OCI-M2 (cell line): Measurements from ENCODE around the gene EHMT1.

ENCODE experiments used
- DNase-seq: peaks from one replicate; lab custom pipeline; 2025; ENCODE audit not compliant: unreplicated experiment; lab: John Stamatoyannopoulos, UW

The EHMT1 gene

DNA sequence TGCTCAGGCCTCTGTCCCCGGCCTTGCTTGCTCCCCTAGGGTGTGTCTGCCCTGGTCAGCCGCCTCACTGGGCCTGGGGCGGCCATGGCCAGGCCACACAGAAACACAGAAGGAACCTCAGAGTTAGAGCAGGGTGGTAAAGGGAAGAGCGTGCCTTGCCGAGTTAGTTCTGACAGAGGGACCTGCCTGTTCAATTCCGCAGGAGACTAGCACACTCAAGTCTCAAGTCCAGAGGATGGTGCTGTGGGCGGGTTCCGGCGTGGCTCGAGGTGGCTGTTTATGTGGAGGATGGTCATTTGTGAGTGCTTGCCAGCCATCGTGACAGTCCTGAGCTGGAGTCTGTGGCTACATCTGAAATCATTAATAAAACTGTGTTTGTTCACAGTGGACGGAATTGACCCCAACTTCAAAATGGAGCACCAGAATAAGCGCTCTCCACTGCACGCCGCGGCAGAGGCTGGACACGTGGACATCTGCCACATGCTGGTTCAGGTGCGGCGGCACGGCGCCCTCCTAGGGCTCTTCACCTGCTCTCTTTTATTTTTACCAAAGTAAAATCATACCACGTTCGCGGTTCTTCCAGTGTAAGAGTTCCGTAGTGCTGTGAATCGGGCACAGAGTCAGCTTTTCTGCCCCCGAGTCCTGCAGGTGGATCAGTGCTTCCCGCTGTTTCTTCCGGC, 163.2 kb downstream of the EHMT1 start:
- no peak for DNase-seq

DNA sequence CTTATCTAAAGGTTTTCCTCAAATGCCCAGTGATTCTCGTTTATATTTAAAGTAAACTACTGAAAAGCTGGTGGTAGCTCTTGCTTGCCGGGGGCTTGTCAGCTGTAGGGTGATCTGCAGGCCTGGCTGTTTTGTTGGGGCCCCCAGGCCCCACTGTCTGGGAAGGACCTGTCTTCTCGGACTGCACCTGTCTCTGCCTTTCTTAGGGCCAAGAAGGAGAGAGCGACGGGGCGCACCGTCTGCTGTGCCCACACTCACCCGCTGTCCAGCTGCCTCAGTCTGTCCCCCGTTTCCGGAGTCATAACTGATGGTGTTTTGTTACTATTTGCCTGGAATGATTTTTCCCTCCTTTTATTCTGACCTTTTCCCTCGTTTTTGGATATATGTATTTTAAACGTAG, 164.7 kb downstream of the EHMT1 start:
- no peak for DNase-seq

DNA sequence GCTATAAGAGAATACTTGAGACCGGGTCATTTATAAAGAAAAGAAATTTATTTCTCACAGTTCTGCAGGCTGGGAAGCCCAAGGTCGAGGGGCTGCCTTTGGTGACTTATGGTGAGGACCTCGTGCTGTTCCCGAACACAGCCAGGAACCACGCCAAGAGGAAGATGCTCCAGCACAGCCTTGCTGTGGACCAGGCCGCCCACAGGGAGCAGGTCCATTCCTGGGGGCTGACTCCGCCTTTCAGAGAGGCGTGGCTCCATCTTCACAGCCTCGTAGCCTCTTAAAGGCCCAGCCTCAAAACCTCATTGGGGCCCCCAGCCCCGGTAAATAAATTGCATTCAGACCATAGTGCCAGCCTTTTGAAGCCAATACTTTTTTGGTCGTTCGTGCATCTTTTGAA, 165.2 kb downstream of the EHMT1 start:
- no peak for DNase-seq

DNA sequence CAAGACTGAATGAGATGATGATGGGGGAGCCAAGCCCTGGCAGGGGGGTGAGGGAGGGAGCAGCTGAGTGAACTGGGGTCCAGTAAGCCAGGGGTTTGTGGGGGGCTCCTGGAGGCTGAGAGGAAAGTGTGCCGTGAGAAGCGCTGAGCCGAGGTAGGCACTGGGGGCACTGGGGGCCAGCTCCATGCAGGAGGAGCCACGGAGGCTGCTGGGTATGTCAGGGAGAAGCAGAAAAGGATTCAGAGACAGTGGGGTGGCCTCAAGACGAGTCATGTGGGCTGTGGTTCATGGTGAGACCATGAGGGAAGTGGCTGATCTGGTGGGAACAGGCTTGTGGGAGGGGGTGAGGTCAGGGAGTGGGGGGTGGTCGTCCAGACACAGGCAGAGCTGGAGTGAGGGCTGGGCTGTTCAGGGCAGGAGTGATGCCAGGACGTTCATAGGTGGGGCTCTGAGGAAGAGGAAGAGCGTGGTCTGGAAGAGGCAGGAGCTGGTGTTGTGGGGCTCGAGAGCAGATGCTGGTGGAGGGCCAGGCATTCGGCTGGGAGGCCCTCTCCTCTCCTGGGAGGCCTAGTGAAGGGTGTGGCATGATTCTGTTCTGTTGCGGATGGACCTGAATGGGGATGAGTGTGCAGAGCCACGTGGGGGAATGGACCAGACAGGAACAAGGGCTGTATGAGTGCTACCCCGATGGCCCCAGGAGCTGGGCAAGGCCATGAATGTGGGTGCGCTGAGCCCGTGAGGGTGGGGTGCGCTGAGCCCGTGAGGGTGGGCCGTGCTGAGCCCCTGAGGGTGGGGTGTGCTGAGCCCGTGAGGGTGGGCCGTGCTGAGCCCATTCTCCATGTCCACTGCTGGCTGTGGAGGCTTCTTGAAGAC, 166.1 kb downstream of the EHMT1 start:
- no peak for DNase-seq

DNA sequence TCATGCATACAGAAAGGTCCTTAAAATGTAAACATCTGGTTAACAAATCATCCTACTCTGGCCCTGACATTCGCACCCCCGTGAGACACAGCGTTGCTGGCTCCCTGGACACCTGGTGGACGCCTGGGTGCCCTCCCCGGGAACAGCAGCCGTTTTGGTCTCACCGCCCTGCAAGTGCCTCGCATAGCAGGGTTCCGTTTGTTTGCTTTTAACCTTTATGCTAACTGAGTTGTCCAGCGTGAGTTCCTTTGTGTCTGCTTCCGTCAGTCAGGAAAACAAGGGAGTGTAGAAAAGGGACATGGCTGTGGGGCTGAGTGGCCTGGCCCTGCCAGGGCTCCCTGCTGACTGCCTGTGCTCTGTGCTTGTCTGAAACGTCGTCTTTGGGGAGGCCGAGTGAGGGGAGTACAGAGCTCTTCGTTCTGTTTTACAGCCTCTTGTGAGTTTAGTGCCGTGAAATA, 166.9 kb downstream of the EHMT1 start:
- no peak for DNase-seq

DNA sequence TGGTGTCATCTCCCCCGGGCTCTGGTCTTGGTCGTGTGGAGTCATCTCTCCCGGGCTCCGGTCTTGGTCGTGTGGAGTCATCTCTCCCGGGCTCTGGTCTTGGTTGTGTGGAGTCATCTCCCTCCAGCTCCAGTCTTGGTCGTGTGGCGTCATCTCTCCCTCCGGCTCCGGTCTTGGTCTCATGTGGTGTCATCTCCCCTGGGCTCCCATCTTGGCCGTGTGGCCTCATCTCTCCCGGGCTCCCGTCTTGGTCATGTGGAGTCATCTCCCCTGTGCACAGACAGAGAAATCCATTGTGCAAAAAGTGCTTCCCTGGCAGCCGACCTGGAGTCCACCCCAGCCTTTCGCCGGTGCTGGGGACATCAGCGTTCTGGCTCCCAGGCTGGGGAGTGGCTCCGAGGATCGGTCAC, 167.7 kb downstream of the EHMT1 start:
- DNase-seq: no peak

DNA sequence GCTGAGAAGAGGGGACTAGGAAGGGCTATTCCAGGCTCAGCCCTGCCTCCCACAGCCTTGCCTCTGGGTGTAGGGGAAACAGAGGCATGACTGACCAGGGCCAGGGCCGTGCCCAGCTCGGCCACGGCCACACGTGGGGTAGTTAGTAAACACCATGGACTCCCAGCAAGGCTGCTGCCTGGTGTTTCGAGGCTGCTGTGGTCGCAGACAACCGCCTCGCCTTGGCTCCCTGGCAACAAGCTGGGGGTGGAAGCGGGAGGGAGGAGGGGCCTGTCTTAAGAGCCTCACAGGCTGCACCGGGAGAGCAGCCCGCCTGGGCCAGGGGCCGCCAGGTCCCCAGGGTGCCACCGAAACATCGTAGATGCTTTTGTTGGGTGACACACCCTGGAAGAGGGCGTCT, 168.6 kb downstream of the EHMT1 start:
- no peak for DNase-seq

DNA sequence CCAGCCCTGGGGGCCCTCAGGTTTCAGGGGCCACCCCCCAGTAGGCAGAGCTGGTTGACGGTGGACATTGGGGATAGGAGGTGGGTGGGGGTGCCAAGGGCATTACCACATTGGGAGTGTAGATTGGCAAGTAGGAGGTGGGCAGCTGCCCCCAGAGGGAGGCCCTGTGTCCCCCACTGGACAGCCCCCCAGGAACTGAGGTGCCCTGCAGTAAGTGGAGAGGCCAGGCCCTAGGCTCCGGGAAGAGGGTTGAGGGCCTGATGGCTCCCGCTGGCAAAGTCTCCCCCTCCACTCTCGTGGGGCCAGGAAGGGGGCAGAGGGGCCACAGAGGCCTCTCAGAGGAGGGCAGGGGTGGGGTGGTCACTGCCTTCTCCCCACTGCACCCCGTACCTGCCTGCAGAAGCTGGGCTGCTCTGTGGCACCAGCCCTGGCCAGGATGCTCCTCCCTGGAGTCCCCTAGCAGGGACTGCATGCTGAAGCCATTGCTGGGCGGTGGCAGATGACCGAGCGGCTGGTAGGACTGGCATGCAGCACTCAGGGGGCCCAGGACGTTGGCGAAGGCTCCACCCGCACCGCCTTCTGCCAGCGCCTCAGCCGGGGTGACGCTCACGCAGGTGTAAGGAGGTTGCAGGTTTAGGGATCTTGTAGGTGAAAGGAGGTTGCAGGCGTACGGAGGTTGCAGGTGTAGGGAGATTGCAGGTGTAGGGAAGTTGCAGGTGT, 169.1 kb downstream of the EHMT1 start:
- no peak for DNase-seq

DNA sequence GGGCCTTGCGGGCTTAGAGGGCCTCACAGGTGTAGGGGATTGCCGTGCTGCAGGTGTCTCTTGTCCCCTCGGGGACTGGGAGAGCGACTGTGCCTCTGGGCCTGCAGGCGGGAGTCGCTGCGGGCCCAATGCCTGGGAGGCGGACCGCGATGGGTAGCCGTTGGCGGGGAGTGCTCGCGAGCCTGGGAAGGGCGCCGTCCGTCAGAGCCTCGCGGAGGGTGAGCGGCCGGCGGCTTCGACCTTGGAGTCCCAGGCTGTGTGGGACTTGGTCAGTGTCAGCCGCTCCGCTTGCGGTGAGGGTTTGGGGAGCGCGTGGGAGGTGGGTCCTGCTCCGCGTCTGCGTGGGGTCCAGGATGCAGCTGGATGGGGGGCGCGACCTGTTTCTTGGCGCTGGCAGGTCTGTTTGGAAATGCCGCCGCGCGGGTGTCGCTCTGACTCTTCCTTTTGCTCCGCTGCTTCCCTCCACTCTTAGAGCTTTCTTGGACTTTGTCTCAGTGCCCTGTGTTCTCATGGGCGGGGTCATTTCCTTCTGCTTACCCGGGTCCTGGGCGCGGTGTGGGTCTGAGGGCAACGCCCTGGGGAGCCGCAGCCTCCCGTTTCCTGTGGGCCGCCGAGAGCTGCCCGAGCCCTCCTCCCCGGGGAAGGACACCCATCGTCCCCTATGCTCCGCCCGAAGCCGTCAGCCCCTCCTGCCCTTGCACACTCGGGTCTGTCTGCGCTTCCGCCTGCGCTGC, 169.9 kb downstream of the EHMT1 start:
- no peak for DNase-seq

DNA sequence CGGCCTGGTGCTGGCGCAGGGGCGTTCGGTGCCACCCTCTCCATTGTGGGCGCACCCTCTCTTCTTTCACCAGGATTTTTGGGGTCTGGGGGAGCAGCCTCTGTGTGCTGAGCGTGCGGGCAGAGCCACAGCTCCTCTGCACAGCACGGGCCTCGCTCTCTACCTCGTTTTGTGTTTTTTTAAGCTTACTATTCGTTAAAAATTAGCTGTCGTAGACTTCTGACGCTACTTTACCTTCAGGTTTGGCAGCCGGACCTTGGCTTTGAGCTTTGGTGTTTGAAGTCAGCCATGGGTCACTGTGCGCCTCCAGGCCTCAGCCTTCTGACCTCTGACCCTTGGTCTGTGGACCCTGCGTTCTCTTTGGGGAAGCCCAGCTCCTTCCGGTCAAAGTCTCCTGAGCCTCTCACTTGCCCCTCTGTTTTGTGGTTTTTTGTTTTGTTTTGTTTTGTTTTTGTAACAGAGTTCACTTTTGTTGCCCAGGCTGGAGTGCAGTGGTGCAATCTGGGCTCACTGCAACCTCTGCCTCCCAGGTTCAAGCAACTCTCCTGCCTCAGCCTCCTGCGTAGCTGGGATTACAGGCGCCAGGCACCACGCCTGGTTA, 170.6 kb downstream of the EHMT1 start:
- DNase-seq: no peak

DNA sequence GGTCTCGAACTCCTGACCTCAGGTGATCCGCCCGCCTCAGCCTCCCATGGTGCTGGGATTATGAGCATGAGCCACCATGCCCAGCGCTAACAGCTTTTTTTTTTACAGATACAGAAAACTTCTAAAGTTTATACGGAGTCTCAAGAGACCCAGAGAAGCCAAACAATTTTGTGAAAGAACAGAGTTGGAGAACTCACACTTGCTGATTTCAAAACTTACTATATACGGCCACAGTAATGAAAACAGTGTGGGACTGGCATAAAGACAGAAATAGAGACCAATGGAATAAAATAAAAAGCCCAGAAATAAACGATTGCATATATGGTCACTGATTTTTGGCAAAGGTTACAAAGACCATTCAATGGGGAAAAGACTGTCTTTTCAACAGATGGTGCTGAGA, 173.1 kb downstream of the EHMT1 start:
- DNase-seq: no peak

DNA sequence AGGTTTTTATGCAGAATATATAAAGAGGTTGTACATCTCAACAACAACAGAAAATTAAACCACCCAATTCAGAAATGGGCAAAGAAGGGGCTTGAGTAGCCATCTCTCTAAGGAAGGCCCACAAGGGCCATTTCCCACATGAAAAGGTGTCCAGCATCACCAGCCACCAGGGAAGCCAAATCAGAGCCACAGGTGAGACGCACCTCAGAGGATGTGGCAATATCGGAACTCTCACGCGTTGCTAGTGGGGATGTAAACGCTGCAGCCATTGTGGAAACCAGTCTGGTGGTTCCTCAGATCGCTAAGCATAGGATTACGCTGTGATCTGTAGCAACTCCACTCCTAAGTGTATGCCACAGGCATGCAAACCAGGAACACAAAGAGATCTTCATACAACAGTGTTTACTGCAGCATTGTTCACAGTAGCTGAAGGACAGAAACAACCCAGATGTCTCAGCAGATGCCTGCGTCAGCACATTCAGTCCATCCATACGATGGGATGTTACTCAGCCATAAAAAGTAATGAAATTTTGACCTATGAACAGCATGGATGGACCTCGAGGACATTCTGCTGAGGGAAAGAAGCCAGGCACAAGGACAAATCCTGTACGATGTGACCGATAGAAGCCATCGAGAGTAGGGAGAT, 174.5 kb downstream of the EHMT1 start:
- DNase-seq: no peak

DNA sequence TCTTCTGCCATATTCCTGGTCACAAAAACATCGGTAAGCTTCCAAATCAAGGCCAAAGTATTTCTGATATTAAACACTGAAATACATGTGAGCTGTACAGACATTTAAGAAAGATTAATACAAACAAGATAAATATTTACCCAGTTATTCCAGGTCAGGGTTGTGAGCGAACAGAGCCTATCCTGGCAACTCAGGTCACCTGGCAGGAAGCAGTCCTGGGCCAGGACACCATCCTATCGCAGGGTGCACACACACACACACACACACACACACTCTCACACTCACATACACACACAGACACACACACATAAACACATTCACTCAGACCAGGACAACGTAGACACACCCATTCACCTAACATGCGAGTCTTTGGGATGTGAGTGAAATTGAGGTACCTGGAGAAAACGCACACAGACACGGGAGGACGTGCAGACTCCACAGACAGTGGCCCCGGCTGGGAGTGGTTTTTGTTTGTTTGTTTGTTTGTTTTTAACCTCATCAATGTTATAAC, 176.4 kb downstream of the EHMT1 start:
- DNase-seq: no peak

DNA sequence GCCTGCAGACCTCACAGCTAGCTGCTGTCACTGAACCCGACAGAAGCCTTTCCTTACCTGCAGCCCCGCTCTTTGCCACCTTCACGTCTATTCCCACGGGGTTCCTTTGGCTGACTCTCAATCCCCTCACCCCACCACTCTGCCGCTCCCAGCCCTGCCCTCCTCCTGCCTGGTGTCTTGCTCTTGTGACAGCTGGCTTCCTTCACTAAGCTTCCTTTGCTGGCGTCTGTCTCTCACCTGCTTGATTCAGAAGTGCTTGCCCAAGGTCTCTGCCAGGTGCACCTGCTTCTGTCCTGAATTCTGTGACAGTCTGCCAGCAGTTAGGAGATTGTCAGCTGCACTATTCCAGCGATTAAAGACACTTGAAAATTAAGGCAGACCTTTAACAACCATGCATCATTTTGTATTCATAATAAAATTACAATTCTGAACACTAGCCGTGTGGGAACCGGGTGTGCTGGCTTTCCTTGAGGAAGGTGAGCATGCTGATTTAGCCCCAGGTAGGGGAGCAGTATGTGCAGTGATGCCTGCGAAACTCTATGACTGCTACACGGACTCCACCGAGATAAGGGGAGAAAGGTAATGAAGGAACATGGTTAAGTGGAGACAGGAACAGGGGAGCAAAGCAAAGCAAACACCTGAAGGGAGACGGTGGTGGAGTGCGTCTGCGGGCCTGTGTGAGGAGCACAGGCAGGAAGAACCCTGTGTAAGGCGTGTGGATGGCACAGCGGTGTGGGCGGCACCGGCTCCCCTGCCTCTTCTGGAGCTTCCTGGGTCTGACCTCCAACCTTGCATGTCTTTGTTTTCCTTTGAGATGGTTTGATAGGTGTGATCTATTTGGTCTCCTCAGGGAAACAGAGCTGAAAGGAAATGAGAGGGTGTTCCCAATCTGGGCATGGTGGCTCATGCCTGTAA, 178.7 kb downstream of the EHMT1 start:
- no peak for DNase-seq

DNA sequence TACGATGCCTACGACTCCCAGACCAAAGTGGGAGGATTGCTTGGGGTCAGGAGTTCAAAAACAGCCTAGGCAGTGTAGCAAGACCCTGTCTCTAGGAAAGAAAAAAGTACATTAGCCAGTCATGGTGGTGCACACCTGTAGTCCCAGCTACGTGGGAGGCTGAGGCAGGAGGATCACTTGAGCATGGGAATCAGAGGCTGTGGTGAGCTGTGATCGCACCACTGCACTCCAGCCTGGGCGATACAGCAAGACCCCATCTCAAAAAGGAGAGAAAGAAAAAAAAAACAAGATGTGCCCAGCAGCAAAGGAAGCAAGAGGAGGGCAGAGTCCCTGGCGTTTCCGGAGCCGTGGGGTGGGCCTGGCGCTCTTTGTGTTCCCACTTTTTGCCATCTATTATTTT, 179.3 kb downstream of the EHMT1 start:
- no peak for DNase-seq

DNA sequence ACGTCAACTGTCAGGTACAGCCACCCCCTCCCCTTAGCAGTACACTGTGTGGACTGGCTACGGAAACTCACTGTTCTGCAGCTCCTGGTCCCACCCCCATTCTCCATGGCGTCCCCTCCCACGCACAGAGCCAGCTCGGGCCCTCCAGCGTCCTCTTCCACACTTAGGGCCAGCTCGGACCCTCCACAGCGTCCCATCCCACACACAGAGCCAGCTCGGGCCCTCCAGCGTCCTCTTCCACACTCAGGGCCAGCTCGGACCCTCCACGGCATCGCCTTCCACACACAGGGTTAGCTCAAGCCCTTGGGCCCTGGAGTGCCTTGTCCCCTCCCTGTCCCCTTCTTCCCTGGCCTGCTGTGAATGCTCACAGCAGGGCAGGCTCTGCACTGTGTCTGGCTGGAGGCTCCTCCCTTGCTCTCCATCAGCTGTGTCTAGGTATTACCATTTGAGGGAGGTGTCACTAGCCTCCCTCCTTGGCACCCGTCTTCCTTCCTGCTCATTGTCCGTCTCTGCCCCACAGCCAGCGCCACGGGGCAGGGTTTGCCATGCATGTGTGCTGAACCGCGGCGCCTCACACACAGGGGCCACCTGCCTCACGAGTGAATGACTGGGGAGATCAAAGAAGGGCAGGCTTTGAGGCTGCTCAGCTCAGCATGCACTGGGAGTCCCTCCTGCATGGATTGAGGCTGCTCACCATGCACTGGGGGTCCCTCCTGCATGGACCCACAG, 180.3 kb downstream of the EHMT1 start:
- no peak for DNase-seq

DNA sequence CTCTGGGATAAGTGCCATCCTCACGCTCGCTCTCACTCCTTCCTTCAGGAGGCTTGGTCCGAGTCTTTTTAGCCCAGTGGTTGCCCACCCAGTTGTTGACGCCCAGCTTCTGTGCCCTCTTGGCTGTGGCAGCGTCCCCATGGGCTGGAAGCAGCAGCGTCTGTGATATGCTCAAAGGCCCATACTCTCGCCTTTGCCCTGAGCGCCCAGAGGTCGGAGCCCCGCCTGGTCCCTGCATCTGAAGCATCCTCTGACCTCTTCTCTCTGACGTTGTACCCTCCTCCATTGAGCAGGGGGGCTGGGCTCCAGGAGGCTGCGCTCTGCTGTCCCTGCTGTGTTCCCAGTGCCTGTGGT, 180.8 kb downstream of the EHMT1 start:
- no peak for DNase-seq
